ENCODE measurements around the gene SHANK3. TPM values are rescaled to one million over a fixed set of nuclear protein-coding genes. Genes with fewer than 3 reads are reported as not detected.

Gene SHANK3
- total RNA-seq, 1 donor from 2014 or later, result 4.2 TPM

Small RNAs within 50 kb of the gene (small RNA-seq; reads per million reads assigned to genes)
- gene RF00019, result not detected
- gene RNU6-409P, result not detected

Other genes with a start within 250 kb of the SHANK3 start
- gene SBF1, start 197.8 kb upstream of the SHANK3 start, total RNA-seq, result 30.8 TPM
- gene ADM2, start 191.3 kb upstream of the SHANK3 start, total RNA-seq, result under 0.01 TPM
- gene MIOX, start 186.0 kb upstream of the SHANK3 start, total RNA-seq, result not detected
- 12.5 TPM for gene LMF2, start 165.1 kb upstream of the SHANK3 start, total RNA-seq
- 34.4 TPM for gene NCAPH2, start 164.6 kb upstream of the SHANK3 start, total RNA-seq
- 0.52 TPM for gene SCO2, start 147.2 kb upstream of the SHANK3 start, total RNA-seq
- gene TYMP, start 142.8 kb upstream of the SHANK3 start, total RNA-seq, result 8.9 TPM
- gene KLHDC7B, start 126.9 kb upstream of the SHANK3 start, total RNA-seq, result not detected
- not detected for gene SYCE3, start 109.9 kb upstream of the SHANK3 start, total RNA-seq
- 27.1 TPM for gene CPT1B, start 94.4 kb upstream of the SHANK3 start, total RNA-seq
- 17.7 TPM for gene CHKB, start 90.0 kb upstream of the SHANK3 start, total RNA-seq
- 0.52 TPM for gene MAPK8IP2, start 72.0 kb upstream of the SHANK3 start, total RNA-seq
- gene ARSA, start 44.7 kb upstream of the SHANK3 start, total RNA-seq, result 5.2 TPM
- gene ACR, start 65.4 kb downstream of the SHANK3 start, total RNA-seq, result 0.52 TPM
- 3.7 TPM for gene RABL2B, start 110.8 kb downstream of the SHANK3 start, total RNA-seq

Data from skeletal muscle tissue (tissue), 2 donors.